Measurements from ENCODE around the gene TCFL5.

The TCFL5 gene

DNA sequence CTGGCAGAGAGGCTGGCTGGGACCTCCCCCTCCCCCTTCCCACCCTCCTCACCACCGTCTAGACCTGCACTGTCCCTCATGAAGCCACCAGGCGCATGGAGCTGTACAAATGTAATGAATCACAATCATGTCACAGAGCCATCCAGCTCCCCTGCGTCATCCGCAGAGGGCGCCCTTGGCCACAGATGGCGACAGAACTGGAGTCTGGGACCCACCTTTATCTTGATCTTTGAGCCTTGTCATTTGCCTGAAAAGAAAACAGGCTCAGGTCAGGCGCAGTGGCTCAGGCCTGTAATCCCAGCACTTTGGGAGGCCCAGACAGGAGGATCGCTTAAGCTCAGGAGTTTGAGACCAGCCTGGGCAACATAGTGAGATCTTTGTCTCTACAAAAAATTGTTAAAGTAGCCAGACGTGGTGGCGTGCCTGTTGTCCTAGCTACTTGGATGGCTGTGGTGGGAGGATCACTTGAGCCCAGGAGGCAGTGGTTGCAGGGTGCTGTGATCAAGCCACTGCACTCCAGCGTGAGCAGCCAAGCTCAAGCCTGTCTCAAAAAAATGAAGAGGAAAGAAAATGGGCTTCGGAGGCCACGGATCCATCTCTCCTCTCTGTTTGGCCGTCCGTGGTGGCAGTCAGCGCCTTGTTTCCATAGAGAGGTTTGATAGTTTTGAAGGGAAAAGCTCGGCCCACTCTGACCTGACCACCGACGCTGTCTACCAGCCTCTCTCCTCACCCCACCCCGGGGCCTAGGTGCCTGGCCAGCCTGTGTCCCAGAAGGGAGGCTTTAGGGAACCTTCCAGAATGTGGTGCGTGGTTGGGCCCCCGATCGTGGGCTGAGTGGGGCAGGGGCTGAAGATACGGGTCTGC, 38.6 kb downstream of the TCFL5 start:
- no peak for DNase-seq (ENCODE audit: low read depth)

DNA sequence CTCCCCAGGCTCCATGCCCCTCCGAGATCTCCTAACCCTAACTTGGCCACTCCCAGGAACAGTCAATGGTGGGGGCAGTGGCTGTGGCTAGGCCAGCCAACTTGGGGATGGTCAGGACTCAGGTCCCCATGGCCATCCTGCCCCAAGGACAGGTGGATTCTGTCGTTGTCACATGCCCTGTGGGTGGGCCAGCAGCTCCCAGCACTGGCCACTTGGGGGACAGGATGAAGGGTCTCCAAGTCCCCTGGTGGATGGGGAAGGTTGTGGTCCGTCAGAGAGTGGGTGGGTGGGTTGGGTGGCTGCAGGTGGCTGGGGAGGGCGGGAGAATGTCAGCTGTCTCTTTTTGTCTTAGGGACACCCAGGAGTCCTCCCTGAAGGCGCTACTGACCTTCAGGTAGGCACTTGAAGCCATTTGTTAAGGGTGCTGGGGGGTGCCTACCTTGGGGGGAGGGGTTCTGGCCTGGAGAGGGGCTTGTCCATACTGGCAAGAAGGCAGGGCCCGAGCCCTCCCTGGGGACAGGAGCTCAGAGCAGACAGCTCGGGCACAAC, 39.3 kb downstream of the TCFL5 start:
- DNase-seq (ENCODE audit: low read depth), result no peak

- no peak for DNase-seq (ENCODE audit: low read depth)
Measured at GRCh38 chr20:62821726-62822210, 39.9 kb downstream of the TCFL5 start.

GRCh38 chr20:62820962-62821725, 40.5 kb downstream of the TCFL5 start:
- DNase-seq (ENCODE audit: low read depth), result no peak

GRCh38 chr20:62820208-62820961, 41.2 kb downstream of the TCFL5 start:
- no peak for DNase-seq (ENCODE audit: low read depth)

GRCh38 chr20:62819494-62820174, 42.0 kb downstream of the TCFL5 start:
- DNase-seq (ENCODE audit: low read depth), result no peak

DNA sequence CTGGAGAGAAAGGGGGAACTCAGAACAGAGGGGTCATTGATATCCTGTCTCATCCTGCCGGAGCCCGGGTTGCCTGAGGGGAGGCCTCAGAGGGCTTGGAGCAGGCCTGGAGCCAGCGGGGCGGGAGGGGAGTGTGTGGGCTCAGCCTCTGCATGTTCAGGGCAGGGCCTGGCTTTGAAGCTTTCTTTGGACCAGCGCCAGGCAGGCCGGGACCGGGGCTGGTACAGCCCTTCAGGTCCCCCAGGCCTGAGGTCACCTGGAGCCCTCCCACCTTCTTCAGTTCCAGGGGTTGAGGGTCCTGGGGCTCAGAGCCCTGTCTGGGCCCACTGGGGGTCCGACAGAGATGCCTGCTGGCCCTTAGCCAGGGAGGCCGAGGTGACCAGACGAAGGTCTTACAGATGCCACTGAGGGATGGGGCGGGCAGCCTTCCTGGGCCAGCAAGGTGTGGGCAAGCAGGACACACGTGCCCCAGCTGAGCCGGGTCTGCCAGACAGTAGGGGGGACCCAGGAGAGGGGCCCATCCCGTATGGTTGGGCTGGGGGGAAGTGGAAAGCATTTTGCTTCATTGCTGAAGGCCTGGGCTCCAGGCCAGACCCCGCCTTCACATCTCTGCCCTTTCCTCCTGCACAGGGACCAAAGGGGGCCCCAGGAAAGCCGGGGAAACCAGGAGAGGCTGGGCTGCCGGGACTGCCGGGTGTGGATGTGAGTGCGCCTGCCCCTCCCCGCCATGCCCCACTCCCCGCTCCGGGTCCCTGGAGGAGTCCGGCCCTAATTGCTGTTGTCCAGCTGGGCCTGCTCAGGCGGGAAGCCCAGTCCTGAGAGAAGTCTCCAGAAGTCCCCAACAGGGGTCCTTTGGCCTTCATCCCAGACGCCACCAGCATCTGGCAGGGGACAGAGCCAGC, 42.8 kb downstream of the TCFL5 start:
- no peak for DNase-seq (ENCODE audit: low read depth)

DNA sequence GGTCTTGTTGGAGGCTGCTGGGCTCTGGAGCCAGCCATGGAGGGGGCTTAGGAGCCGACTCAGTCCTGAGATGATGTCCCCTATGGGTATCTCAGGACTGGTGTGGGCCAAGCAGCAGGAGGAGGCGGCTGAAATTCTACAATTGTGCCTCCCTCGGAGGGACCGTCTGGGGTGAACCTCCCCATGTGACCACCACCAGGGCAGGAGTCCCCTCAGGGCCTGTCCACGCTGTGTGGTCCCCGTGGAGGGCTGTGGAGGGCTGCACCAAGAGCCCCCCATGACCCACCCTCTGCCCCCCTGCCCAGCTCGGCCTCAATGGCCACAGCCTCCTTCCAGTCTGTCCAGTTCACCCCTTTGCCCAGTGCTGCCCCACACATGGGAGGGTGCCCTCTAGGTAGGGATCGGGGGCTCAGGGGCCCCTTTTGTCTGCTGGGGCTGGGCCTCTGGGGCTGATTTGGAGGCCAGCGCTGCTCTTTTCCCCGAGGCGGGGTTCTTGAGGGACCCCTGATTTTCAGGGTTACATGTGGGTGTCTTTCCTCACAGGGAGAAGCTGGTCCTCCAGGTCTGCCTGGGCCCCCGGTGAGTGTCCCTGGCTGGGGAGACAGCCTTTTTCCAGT, 43.5 kb downstream of the TCFL5 start:
- no peak for DNase-seq (ENCODE audit: low read depth)

GRCh38 chr20:62816884-62817873, 44.4 kb downstream of the TCFL5 start, which contains the start of gene COL9A3:
TSS of gene COL9A3 (plus strand) at chr20:62817050. CDS start at chr20:62817065, 15 bp downstream.
- no peak for DNase-seq (ENCODE audit: low read depth)

DNA sequence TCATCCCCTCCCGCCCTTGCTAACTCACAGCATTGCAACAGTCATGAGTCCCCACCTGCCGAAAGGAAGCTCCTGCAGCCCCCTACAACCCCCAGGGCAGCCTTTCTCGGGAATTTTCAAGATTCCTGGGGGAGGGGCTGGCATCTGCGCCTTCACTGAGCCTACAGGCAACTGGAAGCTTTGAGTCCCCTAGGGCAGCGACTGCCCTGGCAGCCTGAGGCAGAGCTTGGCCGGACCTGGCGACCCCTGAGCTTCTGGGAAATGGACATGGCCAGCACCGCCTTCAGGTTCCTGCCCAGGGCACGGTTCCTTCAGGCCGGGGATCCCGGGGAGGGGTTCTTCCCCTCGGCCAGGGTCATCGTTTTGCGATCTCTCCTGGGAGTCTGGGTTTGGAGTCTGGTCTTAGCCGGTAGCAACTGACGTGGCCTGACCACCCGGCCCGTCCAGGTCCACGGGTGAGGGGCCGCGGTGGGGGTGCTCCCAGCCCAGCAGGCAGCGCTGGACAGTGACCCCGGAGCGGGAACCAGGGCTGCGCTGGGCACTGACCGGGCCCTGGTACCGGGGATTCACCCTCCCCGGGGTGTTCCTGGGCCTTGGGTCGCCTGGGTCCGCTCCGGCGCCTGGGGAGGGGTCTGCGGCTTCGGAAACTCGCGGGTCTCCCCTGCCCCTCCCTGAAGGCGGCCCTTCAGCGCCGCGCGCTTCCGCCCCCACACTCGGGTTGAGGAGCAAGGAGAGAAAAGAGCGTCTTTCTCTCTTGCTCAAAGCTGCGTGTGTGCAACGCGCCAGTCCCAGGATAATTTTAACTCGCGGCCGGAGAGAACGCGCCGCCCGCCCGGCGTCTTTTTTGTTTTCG, 45.4 kb downstream of the TCFL5 start:
- no peak for DNase-seq (ENCODE audit: low read depth)

DNA sequence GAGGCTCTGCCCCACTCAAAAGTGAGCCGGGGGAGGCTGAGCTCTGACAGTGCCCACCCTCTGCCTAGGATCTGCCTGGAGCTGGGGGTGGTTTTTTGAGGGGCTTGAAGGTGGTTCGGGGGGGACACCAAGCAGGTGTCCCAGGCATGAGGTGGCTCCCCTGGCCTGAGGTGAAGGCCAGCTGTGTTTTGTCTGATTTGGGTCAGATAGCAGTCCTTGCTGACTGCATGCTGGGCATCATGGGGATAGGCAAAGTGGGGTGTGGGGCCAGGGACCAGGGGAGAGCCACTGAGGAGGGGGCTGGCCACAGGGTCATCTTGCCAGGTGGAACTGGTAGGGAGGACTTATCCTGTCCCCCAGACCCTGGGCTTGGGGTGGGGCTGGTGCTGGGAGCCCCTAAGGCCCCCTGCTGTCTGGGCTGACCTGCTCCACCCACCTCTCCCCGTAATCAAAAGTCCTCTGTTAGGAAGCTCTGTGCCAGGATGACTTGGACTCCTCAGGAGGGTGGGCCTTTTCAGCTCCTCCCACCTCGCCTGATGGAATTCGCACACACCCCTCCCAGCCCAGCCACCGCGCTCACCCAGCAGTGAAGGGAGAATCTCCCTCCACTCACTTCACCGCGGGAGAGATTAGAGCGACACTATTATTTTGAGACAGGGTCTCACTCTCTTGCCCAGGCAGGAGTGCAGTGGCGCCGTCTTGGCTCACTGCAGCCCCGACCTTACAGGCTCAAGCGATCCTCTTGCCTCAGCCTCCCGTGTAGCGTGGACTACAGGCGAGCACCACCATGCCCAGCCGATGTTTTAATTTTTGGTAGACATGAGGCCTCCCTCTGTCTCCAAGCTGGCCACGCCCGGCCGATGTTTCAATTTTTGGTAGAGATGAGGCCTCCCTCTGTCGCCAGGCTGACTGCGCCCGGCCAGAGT, 46.3 kb downstream of the TCFL5 start:
- no peak for DNase-seq (ENCODE audit: low read depth)

GRCh38 chr20:62814709-62815065, 46.9 kb downstream of the TCFL5 start:
- no peak for DNase-seq (ENCODE audit: low read depth)

- no peak for DNase-seq (ENCODE audit: low read depth)
Measured at GRCh38 chr20:62814060-62814708, 47.4 kb downstream of the TCFL5 start.

DNA sequence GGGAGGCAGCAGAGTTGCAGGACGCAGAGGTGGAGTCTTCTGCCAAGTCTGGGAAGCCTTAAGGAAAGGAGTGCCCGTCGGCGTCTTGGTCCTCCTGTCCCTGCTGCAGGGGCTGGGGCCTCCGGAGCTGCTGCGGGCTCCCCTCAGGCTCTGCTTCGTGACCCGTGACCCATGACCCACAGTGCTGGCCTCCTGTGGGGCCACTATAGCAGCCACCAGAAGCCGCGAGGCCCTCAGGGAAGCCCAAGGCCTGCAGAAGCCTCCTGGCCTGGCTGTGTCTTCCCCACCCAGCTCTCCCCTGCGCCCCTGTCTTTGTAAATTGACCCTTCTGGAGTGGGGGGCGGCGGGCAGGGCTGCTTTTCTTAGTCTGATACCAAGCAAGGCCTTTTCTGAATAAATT, 48.0 kb downstream of the TCFL5 start:
- DNase-seq (ENCODE audit: low read depth), result no peak

DNA sequence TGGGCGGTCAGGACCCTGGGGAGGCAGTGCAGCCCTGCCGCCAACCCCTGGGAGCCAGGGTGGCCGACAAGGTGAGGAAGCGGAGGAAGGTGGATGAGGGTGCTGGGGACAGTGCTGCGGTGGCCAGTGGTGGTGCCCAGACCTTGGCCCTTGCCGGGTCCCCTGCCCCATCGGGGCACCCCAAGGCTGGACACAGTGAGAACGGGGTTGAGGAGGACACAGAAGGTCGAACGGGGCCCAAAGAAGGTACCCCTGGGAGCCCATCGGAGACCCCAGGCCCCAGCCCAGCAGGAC, 48.8 kb downstream of the TCFL5 start:
- no peak for DNase-seq (ENCODE audit: low read depth)

DNA sequence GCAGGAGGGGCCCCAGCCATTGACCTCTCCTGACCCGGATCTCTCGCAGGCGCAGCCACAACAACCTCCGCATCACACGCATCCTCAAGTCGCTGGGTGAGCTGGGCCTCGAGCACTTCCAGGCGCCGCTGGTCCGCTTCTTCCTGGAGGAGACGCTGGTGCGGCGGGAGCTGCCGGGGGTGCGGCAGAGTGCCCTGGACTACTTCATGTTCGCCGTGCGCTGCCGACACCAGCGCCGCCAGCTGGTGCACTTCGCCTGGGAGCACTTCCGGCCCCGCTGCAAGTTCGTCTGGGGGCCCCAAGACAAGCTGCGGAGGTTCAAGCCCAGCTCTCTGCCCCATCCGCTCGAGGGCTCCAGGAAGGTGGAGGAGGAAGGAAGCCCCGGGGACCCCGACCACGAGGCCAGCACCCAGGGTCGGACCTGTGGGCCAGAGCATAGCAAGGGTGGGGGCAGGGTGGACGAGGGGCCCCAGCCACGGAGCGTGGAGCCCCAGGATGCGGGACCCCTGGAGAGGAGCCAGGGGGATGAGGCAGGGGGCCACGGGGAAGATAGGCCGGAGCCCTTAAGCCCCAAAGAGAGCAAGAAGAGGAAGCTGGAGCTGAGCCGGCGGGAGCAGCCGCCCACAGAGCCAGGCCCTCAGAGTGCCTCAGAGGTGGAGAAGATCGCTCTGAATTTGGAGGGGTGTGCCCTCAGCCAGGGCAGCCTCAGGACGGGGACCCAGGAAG, 49.3 kb downstream of the TCFL5 start:
- no peak for DNase-seq (ENCODE audit: low read depth)

Measured in stimulated activated CD8-positive, alpha-beta memory T cell treated with anti-CD3 and anti-CD28 coated beads, Interleukin-12 subunit alpha, Interleukin-12 subunit beta, amount 100 ng/mL, for 1 hour (primary cell).